ENCODE measurements around the gene PDRG1.
"Not testable (repeated sequence)": the region's sequence is repeated elsewhere in the genome, so short reads cannot be mapped to it uniquely, and the experiment has no call there.

The PDRG1 gene

GRCh38 chr20:31925631-31926030 lies 26.2 kb downstream of the PDRG1 start:
- no peak for DNase-seq

- DNase-seq, result no peak
Observed at GRCh38 chr20:31924561-31924960, 27.3 kb downstream of the PDRG1 start.

GRCh38 chr20:31923388-31924331 lies 28.2 kb downstream of the PDRG1 start:
- DNase-seq, result no peak

- DNase-seq, result no peak
Observed at GRCh38 chr20:31922588-31922987, 29.3 kb downstream of the PDRG1 start.

- no peak for DNase-seq
Observed at GRCh38 chr20:31922181-31922580, 29.7 kb downstream of the PDRG1 start.

- not testable (repeated sequence) for DNase-seq
Observed at GRCh38 chr20:31921480-31921879, 30.4 kb downstream of the PDRG1 start.

GRCh38 chr20:31920275-31920855 lies 31.5 kb downstream of the PDRG1 start:
- DNase-seq, result no peak

- no peak for DNase-seq
Observed at GRCh38 chr20:31919410-31920155, 32.3 kb downstream of the PDRG1 start.

GRCh38 chr20:31918466-31919105 lies 33.3 kb downstream of the PDRG1 start:
- DNase-seq, result no peak

GRCh38 chr20:31917962-31918412 lies 33.9 kb downstream of the PDRG1 start:
- not testable (repeated sequence) for DNase-seq

- no peak for DNase-seq
Observed at GRCh38 chr20:31916708-31917107, 35.1 kb downstream of the PDRG1 start.

GRCh38 chr20:31915491-31916280 lies 36.2 kb downstream of the PDRG1 start:
- DNase-seq, result no peak

- DNase-seq, result no peak
Observed at GRCh38 chr20:31914170-31914569, 37.7 kb downstream of the PDRG1 start.

GRCh38 chr20:31913431-31914157 lies 38.3 kb downstream of the PDRG1 start:
- no peak for DNase-seq

GRCh38 chr20:31910071-31910803 lies 41.6 kb downstream of the PDRG1 start:
- DNase-seq, result no peak

- DNase-seq, result no peak
Observed at GRCh38 chr20:31909253-31910070, 42.4 kb downstream of the PDRG1 start.

- DNase-seq, result no peak
Observed at GRCh38 chr20:31908424-31908823, 43.4 kb downstream of the PDRG1 start.

- DNase-seq, result no peak
Observed at GRCh38 chr20:31908016-31908415, 43.8 kb downstream of the PDRG1 start.

- no peak for DNase-seq
Observed at GRCh38 chr20:31907046-31907445, 44.8 kb downstream of the PDRG1 start.

- DNase-seq, result no peak
Observed at GRCh38 chr20:31906001-31906400, 45.8 kb downstream of the PDRG1 start.

Measured in NCI-H446 treated with DMSO at 0.1 percent for 48 hours (cell line).